Mucosa of rectum (tissue), 2 donors: ENCODE results near the gene H6PD.

ENCODE experiments used
- H3K27ac ChIP-seq, 2 donors: one replicate each; pipeline ENCODE4 v1.7.0; 2013; ENCODE audit warnings: inconsistent platforms in 2 of 2, low read depth in 2 of 2, low read length in 2 of 2
- H3K27me3 ChIP-seq, 2 donors: one replicate each; pipeline ENCODE4 v1.7.0; 2013; ENCODE audit warnings: low read length in 2 of 2; ENCODE audit not compliant: control insufficient read depth in 2 of 2, insufficient read depth in 2 of 2
- H3K36me3 ChIP-seq, 2 donors: one replicate each; pipeline ENCODE4 v1.7.0; 2013; ENCODE audit warnings: low read length in 2 of 2; ENCODE audit not compliant: control insufficient read depth in 2 of 2, insufficient read depth in 2 of 2
- H3K4me1 ChIP-seq, 2 donors: one replicate each; pipeline ENCODE4 v1.7.0; 2013; ENCODE audit warnings: low read length in 2 of 2, mild to moderate bottlenecking in 1 of 2; ENCODE audit not compliant: control insufficient read depth in 2 of 2, insufficient read depth in 2 of 2
- H3K4me3 ChIP-seq, 2 donors: one replicate each; pipeline ENCODE4 v1.7.0; 2013; ENCODE audit warnings: low read length in 2 of 2
- H3K9ac ChIP-seq, 2 donors: one replicate each; pipeline ENCODE4 v1.7.0; 2013; ENCODE audit warnings: low read length in 2 of 2, low read depth in 1 of 2, mild to moderate bottlenecking in 1 of 2
- H3K9me3 ChIP-seq, 2 donors: one replicate each; pipeline ENCODE4 v1.7.0; 2013; ENCODE audit warnings: low read length in 2 of 2; ENCODE audit not compliant: control insufficient read depth in 2 of 2
- donor health status: healthy.
- donor health status: Normal muscosa, but diverticular disease.

The H6PD gene

DNA sequence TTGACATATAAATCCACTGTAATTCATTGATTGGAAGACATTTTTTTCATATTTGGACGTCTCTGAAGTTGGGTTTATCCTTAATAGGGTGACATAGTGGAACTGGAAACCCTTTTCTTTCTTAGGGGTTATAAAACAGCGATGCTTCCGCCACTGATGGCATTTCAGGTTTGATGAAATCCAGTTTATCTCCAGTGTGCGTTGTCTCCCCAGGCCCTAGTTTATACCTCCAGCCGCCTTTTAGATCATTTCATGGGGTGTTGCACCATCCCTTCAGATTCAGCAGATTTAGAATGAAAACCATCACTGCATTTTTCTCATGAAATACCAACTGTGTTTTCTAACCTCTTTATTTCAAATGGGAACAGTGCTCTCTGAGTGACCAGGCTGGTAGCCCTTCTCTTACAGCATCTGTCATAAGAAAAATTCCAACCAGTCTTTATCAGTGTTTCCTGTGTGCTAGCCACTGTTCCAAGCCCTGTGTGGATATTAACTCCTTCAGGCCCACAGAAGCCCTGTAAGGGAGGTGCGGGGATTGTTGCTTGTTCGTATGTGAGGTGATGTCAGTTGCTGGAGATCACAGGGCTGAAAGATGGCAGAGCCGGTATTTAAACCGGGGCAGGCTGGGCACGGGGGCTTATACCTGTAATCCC lies 19.0 kb downstream of the H6PD start:
- H3K27me3 ChIP-seq, result no peaks in the 10 kb centered on the region
- peaks cover 3 to 14% of the 10 kb centered on the region in 2 donors for H3K4me1 ChIP-seq
- H3K4me3 ChIP-seq, result no peak overlapping the region
- H3K9me3 ChIP-seq, result no peaks in the 10 kb centered on the region
- no peak overlapping the region for H3K9ac ChIP-seq
- peaks cover 8 to 15% of the 10 kb centered on the region in 2 donors for H3K36me3 ChIP-seq
- H3K27ac ChIP-seq, result no peak overlapping the region

DNA sequence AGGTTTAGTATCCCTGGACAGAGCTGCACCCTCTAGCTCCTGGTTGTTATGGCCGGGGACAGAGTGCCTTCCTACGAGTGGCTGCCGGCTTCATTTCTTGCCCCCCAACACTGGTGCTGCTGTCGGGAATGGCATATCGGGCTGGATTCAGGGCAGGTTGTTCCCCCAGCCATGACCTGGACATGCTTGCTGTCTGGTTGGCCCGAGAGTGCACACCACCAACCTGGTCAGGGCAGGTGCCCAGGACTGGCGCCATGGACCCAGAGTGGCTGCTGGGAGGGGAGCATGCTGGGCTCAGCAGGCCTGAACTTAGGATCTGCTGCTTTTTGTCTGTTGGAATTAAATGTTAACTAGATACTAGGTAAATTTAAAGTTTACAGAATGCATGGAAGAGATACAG lies 21.8 kb downstream of the H6PD start:
- Histone ChIP-seq H3K36me3 (peaks cover 8 to 9% of the 10 kb centered on the region in 2 donors), H3K27ac (no peak overlapping the region), H3K27me3 (no peaks in the 10 kb centered on the region), H3K9ac (no peak overlapping the region), H3K4me3 (no peak overlapping the region), H3K9me3 (no peaks in the 10 kb centered on the region), H3K4me1 (no peaks in the 10 kb centered on the region)

GRCh38 chr1:9257851-9258250 lies 23.3 kb downstream of the H6PD start:
- Histone ChIP-seq H3K27ac (no peak overlapping the region), H3K9me3 (no peaks in the 10 kb centered on the region), H3K36me3 (peaks cover 11 to 18% of the 10 kb centered on the region in 2 donors), H3K27me3 (no peaks in the 10 kb centered on the region), H3K4me1 (no peaks in the 10 kb centered on the region), H3K9ac (no peak overlapping the region), H3K4me3 (no peak overlapping the region)

GRCh38 chr1:9258629-9259028 lies 24.1 kb downstream of the H6PD start:
- H3K4me3 ChIP-seq, result no peak overlapping the region
- peaks cover 17 to 23% of the 10 kb centered on the region in 2 donors for H3K36me3 ChIP-seq
- no peaks in the 10 kb centered on the region for H3K9me3 ChIP-seq
- H3K9ac ChIP-seq, result no peak overlapping the region
- no peaks in the 10 kb centered on the region for H3K27me3 ChIP-seq
- H3K4me1 ChIP-seq, result no peaks in the 10 kb centered on the region
- no peak overlapping the region for H3K27ac ChIP-seq

DNA sequence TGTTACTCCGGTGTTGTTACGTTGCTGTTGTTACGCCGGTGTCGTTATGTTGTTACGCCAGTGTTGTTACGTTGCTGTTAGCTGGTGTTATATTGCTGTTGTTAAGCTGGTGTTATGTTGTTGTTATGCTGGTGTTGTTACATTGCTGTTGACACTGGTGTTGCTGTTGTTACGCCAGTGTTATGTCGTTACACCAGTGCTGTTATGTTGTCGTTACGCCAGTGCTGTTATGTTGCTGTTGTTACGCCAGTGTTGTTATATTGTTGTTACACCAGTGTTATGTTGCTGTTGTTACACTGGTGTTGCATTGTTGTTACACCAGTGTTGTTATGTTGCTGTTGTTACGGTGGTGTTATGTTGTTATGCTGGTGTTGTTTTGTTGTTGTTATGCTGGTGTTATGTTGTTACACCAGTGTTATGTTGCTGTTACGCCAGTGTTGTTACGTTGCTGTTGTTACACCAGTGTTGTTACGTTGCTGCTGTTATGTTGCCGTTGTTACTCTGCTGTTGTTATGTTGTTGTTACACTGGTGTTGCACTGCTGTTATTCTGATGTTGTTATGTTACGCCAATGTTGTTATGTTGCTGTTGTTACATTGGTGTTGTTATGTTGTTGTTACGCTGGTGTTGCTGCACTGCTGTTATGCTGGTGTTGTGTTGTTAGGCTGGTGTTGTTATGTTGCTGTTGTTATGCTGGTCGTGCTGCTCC lies 25.6 kb downstream of the H6PD start:
- H3K27ac ChIP-seq, result no peak overlapping the region
- peaks cover 29 to 34% of the 10 kb centered on the region in 2 donors for H3K36me3 ChIP-seq
- no peak overlapping the region for H3K9ac ChIP-seq
- no peak overlapping the region for H3K4me3 ChIP-seq
- H3K9me3 ChIP-seq, result no peaks in the 10 kb centered on the region
- H3K27me3 ChIP-seq, result no peaks in the 10 kb centered on the region
- no peaks in the 10 kb centered on the region for H3K4me1 ChIP-seq

DNA sequence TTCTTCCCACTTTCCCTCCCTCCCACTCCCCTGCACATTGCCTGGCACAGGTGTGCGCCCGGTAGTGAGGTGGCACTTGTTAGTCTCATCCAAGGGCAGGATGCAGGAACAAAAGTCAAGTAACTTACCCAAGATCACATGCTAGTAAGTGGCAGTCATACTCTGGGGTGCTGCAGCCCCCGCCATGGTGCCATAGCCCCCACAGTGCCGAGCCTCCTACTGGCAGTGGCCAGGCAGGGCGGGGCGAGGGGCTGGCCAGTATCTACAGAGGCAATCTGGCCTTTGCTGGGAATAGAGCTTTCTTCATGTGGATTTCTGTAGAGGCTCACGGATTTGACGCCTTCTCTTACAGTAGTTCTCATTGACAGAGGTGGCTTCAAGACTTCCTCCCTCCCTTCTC lies 26.9 kb downstream of the H6PD start:
- Histone ChIP-seq H3K4me3 (no peak overlapping the region), H3K9ac (no peak overlapping the region), H3K27me3 (no peaks in the 10 kb centered on the region), H3K9me3 (no peaks in the 10 kb centered on the region), H3K27ac (no peak overlapping the region), H3K4me1 (no peaks in the 10 kb centered on the region), H3K36me3 (peaks cover 27 to 32% of the 10 kb centered on the region in 2 donors)

GRCh38 chr1:9262096-9262986 lies 27.8 kb downstream of the H6PD start:
- H3K27me3 ChIP-seq, result no peaks in the 10 kb centered on the region
- no peak overlapping the region for H3K4me3 ChIP-seq
- H3K9ac ChIP-seq, result no peak overlapping the region
- H3K27ac ChIP-seq, result no peak overlapping the region
- peaks cover 0 to 5% of the 10 kb centered on the region in 2 donors for H3K4me1 ChIP-seq
- H3K36me3 ChIP-seq, result peaks cover 27 to 32% of the 10 kb centered on the region in 2 donors
- no peaks in the 10 kb centered on the region for H3K9me3 ChIP-seq

- H3K36me3 ChIP-seq, result peaks cover 23 to 35% of the 10 kb centered on the region in 2 donors
- H3K27me3 ChIP-seq, result no peaks in the 10 kb centered on the region
- no peak overlapping the region for H3K27ac ChIP-seq
- no peak overlapping the region for H3K4me3 ChIP-seq
- peaks cover 0 to 5% of the 10 kb centered on the region in 2 donors for H3K4me1 ChIP-seq
- no peak overlapping the region for H3K9ac ChIP-seq
- H3K9me3 ChIP-seq, result no peaks in the 10 kb centered on the region
Measured at GRCh38 chr1:9263276-9263855, 28.8 kb downstream of the H6PD start.

DNA sequence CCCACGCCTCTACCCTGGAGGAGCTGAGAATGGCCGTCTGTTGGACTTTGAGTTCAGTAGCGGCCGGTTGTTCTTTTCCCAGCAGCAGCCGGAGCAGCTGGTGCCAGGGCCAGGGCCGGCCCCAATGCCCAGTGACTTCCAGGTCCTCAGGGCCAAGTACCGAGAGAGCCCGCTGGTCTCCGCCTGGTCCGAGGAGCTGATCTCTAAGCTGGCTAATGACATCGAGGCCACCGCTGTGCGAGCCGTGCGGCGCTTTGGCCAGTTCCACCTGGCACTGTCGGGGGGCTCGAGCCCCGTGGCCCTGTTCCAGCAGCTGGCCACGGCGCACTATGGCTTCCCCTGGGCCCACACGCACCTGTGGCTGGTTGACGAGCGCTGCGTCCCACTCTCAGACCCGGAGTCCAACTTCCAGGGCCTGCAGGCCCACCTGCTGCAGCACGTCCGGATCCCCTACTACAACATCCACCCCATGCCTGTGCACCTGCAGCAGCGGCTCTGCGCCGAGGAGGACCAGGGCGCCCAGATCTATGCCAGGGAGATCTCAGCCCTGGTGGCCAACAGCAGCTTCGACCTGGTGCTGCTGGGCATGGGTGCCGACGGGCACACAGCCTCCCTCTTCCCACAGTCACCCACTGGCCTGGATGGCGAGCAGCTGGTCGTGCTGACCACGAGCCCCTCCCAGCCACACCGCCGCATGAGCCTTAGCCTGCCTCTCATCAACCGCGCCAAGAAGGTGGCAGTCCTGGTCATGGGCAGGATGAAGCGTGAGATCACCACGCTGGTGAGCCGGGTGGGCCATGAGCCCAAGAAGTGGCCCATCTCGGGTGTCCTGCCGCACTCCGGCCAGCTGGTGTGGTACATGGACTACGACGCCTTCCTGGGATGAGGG lies 29.7 kb downstream of the H6PD start:
- no peak overlapping the region for H3K27ac ChIP-seq
- H3K9ac ChIP-seq, result no peak overlapping the region
- peaks cover 0 to 5% of the 10 kb centered on the region in 2 donors for H3K4me1 ChIP-seq
- no peak overlapping the region for H3K4me3 ChIP-seq
- H3K27me3 ChIP-seq, result no peaks in the 10 kb centered on the region
- H3K9me3 ChIP-seq, result no peaks in the 10 kb centered on the region
- peaks cover 26 to 36% of the 10 kb centered on the region in 2 donors for H3K36me3 ChIP-seq
